Measurements from ENCODE around the gene HOXD13. TPM values are rescaled to one million over a fixed set of nuclear protein-coding genes. Genes with fewer than 3 reads are reported as not detected.

Gene HOXD13
- total RNA-seq, 1 donor from 2014 or later: not detected

DNA sequence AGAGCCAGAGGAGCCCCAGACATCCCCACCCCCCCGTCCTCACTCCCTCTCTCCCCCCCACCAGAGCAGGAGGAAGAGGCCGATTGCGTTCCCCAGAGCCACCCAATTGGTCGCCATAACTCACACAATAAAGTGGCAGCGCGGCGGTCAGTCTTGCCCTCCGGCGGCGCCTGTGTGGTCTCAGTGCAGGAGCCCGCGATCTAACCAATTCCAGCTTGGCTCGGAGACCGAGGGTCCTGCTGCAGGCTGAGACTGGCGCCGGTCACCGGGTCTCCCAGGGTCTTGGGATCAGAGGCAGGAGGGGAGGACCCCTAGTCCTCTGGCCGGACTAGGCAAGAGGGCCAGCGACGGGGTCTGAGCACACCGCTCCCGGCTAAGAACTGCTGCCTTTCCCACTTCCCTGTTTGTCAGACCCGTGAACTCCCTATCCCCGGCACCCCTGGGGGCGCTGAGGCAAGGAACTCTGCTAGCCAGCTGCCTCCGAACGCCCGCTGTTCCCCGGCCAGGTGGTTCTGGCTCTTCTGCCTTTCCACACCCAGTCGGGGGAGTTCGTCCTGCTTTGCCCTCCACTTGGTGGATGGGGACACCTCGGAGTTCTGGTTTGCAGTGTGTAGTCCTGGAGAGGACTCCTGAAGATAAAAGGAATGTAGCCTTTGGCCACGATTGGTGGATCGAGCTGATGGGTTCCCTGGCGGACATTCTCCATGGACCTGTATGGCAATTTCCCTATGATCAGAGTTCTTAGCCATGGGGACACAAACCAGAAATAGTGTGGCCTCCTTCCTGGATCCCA is 6.0 kb downstream of the HOXD13 start:
- Histone ChIP-seq H3K36me3 (no peaks in the 10 kb centered on the region), H3K27me3 (peaks cover 60% of the 10 kb centered on the region), H3K4me1 (peaks cover 13 to 14% of the 10 kb centered on the region in 2 donors), H3K4me3 (no peak overlapping the region), H3K9me3 (no peaks in the 10 kb centered on the region), H3K27ac (no peak overlapping the region)
- intact Hi-C loops (cut with DNase I): loop anchor here (5.0 to 10.0 kb wide), 3 partner anchors 846 to 1764 kb away; partner anchors contain the start of gene SP9
- TF ChIP-seq, protein P1, sequence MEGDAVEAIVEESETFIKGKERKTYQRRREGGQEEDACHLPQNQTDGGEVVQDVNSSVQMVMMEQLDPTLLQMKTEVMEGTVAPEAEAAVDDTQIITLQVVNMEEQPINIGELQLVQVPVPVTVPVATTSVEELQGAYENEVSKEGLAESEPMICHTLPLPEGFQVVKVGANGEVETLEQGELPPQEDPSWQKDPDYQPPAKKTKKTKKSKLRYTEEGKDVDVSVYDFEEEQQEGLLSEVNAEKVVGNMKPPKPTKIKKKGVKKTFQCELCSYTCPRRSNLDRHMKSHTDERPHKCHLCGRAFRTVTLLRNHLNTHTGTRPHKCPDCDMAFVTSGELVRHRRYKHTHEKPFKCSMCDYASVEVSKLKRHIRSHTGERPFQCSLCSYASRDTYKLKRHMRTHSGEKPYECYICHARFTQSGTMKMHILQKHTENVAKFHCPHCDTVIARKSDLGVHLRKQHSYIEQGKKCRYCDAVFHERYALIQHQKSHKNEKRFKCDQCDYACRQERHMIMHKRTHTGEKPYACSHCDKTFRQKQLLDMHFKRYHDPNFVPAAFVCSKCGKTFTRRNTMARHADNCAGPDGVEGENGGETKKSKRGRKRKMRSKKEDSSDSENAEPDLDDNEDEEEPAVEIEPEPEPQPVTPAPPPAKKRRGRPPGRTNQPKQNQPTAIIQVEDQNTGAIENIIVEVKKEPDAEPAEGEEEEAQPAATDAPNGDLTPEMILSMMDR (IDR thresholded peaks at IDR 0.05): no peak
- no peak for DNase-seq (ENCODE audit: low spot score in 2 of 2)

DNA sequence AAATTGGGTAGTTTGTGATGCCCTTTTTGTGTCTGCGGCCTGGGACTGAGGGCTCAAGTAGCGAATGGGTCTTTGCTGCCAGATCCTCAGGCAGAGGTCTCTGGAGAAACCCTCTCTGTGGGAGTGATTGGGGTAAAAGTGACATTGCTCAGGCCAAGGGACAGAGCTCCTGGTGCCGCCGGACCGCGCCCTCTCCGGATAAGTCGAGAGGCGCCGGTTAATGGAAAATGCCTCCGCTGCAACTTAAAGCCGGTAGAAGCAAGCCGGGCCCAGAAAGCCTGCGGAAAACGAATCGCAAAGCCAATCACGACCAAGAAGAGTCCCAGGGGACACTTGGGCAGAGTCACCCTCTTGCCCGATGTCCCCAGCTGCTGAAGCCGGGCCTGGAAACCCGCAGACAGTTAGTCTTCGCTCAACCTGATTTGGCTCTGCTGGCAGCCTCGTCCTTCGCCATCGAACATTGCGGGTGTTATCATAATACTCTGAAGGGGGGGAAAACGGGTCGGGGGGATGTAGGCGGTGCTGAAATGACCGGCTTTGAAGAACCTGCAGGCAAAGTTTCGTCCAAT is 6.7 kb downstream of the HOXD13 start:
- TF ChIP-seq, protein P1 (IDR thresholded peaks at IDR 0.05): no peak
- no peaks in the 10 kb centered on the region for H3K36me3 ChIP-seq
- H3K4me3 ChIP-seq: no peak overlapping the region
- intact Hi-C loops (cut with DNase I): loop anchor here (5.0 to 10.0 kb wide), 3 partner anchors 847 to 1764 kb away; partner anchors contain the start of gene SP9
- no peak overlapping the region for H3K27ac ChIP-seq
- peak in 1 of 2 donors; percentile 40 for DNase-seq (ENCODE audit: low spot score in 2 of 2)
- H3K4me1 ChIP-seq: peaks cover 13 to 18% of the 10 kb centered on the region in 2 donors
- H3K9me3 ChIP-seq: no peaks in the 10 kb centered on the region
- peaks cover 58% of the 10 kb centered on the region for H3K27me3 ChIP-seq

DNA sequence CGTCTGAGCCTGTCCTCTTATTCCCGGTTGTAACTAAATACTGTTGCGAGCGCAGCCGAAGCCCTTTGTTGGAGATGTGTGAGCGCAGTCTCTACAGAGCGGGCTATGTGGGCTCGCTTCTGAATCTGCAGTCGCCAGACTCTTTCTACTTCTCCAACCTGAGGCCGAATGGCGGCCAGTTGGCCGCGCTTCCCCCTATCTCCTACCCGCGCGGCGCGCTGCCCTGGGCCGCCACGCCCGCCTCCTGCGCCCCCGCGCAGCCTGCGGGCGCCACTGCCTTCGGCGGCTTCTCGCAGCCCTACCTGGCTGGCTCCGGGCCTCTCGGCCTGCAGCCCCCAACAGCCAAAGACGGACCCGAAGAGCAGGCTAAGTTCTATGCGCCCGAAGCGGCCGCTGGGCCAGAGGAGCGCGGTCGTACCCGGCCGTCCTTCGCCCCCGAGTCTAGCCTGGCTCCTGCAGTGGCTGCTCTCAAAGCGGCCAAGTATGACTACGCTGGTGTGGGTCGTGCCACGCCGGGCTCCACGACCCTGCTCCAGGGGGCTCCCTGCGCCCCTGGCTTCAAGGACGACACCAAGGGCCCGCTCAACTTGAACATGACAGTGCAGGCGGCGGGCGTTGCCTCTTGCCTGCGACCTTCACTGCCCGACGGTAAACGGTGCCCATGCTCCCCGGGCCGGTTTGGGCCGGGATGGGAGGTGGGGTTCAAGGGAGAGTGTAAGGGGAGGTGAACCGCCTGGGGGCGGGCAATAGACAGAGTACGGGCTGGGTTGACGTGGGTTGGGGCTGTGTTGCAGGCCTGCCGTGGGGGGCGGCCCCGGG is 7.4 kb downstream of the HOXD13 start, which contains the start of gene HOXD12:
Gene HOXD12, plus strand, starts transcription at position 68 of the 819 bp plus-strand sequence. Its CDS starts 7 bp downstream, at position 75.
- DNase-seq (ENCODE audit: low spot score in 2 of 2): peak in 1 of 2 donors; percentile 60
- no peak within 1 kb of the TSS for H3K4me3 ChIP-seq
- no peaks in the 10 kb centered on the region for H3K9me3 ChIP-seq
- peaks cover 59% of the 10 kb centered on the region for H3K27me3 ChIP-seq
- no peaks in the 10 kb centered on the region for H3K36me3 ChIP-seq
- TF ChIP-seq, protein P1 (IDR thresholded peaks at IDR 0.05): no peak
- intact Hi-C loops (cut with DNase I): loop anchor here (5.0 to 10.0 kb wide), 4 partner anchors 848 to 1765 kb away; partner anchors contain the start of genes ATP5MC3 and SP9
- H3K4me1 ChIP-seq: peaks cover 13 to 24% of the 10 kb centered on the region in 2 donors
- no peak within 1 kb of the TSS for H3K27ac ChIP-seq

DNA sequence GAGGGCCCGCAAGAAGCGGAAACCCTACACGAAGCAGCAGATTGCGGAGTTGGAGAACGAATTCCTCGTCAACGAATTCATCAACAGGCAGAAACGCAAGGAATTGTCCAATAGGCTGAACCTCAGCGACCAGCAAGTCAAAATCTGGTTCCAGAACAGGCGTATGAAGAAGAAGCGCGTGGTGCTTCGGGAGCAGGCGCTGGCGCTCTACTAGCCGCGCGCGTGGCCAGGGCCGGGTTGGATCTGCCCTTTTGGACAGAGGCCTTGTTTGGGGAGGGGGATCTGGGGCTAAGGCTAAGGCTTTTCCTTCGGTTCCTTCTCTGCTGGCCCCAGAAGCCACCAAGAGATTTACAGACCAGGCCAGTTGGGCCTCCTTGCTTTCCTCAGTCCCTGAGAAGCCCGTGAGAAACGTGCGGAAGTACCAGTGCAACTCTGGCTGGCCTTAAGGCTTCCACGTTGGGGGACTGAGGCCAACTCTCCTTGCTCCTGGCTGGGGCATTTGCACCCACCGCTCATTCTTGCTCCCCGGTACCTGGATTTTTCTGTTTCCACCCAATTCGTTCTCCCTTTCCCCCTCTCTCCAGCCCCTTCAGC is 8.1 kb downstream of the HOXD13 start:
- no peak overlapping the region for H3K4me3 ChIP-seq
- TF ChIP-seq, protein P1 (IDR thresholded peaks at IDR 0.05): no peak
- H3K27me3 ChIP-seq: peaks cover 56% of the 10 kb centered on the region
- peak in 1 of 2 donors; percentile 22 for DNase-seq (ENCODE audit: low spot score in 2 of 2)
- no peaks in the 10 kb centered on the region for H3K36me3 ChIP-seq
- H3K9me3 ChIP-seq: no peaks in the 10 kb centered on the region
- intact Hi-C loops (cut with DNase I): loop anchor here (10.0 kb wide), 1 partner anchor 916 kb away; the partner anchor contains the start of gene ATP5MC3
- peaks cover 13 to 24% of the 10 kb centered on the region in 2 donors for H3K4me1 ChIP-seq
- H3K27ac ChIP-seq: no peak overlapping the region
